ENCODE data around the gene PHLDA1.

GRCh38 chr12:76018111-76018510 is 13.5 kb downstream of the PHLDA1 start:
- no peak for TF ChIP-seq EZH2phosphoT487 (IDR thresholded peaks at IDR 0.05; ENCODE audit: insufficient read depth, low read depth)
- no peak for TF ChIP-seq EZH2 (IDR thresholded peaks at IDR 0.05; ENCODE audit: insufficient read depth, poor library complexity, severe bottlenecking)

Data from GM23248 (cell line).